T47D (cell line): ENCODE results near the gene DLX4.

Experiments used
- DNase-seq, 2 experiments: peaks; one replicate each; pipeline versions ENCODE4 v3.0.0 to v3.0.0-alpha.2; 2011 to 2012; ENCODE audit warnings: low read depth in 1 of 2, low spot score in 1 of 2
- JUND ChIP-seq: IDR thresholded peaks from 2 replicates; pipeline ENCODE4 v1.6.1; 2012; ENCODE audit warnings: low read depth
- in situ Hi-C: cut with HindIII; loops from 2 replicates; pipeline ENCODE4 v1.10.0; 2016; ENCODE audit warnings: low sequenced_read_pairs, low pct_unique_long_range_greater_than_20kb

DLX4 gene

GRCh38 chr17:49932138-49932723 lies 36.8 kb upstream of the DLX4 start:
- DNase-seq = no peak

DNA sequence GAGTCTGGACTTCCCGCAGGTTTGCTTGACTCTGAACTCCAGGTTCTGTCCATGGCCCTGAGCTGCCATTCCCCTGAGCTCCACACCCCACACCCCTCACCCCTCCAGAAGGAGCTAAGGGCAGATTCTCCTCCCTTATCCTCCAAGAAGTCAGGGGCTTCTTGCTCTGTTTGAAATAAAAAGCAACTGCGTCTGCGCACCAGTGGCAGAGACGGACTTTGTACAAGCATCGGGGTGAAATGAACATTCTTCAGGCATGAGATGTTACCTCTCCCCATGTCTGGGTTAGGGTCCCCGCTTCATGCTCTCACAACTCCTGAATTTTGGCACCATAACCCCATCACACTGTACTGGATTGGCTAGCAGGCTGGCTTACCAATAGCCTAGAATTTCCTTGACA lies 36.1 kb upstream of the DLX4 start:
- in situ Hi-C loops = no loop called here
- DNase-seq = no peak
- no peak for TF ChIP-seq JUND

More at GRCh38 chr17:49932138-49932723, 36.8 kb upstream of the DLX4 start:
- TF ChIP-seq JUND = no peak
- in situ Hi-C loops = no loop called here

DNA sequence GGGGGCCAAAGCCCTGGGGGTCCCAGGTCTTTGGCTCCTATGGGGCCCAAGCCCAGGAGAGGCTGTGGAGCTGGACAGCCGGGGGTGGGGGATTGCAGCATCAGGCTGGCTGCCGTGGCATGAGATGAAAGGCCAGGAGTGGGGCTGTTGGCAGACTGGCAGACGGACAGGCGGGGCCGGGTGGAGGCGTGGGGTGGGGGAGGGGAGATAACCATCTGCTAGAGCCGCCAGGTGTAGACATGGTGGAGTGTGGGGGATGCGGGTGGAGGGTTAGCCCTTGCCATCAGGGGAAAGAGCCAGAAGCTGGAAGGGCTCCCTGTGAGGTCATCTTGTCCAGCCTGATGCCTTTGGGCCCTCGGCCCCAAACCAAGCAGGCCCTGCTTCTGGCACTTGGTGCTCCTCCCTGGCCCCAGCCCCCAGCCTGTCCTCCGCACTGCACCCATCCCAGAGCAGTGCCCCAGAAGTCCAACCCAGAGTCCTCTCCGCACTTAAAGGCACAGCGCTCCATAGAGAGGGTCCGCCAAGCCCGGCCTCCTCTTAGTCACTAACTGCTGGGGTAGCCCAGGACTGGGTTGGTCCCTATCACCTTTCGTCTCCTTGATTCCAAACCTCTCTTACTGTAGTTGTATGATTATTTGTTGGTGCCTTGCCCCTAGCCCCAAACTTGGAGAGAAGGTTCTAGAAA lies 33.3 kb upstream of the DLX4 start:
- no peak for DNase-seq
- no peak for TF ChIP-seq JUND
- in situ Hi-C loops = no loop called here

GRCh38 chr17:49936386-49936785 lies 32.6 kb upstream of the DLX4 start:
- no peak for TF ChIP-seq JUND
- DNase-seq = no peak
- in situ Hi-C loops = no loop called here

DNA sequence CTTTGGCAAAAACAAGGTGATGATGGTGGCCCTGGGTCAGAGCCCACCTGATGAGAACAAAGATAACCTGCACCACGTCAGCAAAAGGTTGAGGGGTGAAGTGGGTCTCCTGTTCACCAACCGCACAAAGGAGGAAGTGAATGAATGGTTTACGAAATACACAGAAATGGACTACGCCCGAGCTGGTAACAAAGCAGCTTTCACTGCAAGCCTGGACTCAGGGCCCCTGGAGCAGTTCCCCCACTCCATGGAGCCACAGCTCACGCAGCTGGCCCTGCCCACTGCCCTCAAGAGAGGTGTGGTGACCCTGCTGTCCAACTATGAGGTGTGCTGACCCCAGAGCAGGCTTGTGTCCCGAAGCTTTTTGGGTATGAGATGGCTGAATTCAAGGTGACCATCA lies 29.7 kb upstream of the DLX4 start:
- in situ Hi-C loops = no loop called here
- DNase-seq = no peak
- TF ChIP-seq JUND = no peak

DNA sequence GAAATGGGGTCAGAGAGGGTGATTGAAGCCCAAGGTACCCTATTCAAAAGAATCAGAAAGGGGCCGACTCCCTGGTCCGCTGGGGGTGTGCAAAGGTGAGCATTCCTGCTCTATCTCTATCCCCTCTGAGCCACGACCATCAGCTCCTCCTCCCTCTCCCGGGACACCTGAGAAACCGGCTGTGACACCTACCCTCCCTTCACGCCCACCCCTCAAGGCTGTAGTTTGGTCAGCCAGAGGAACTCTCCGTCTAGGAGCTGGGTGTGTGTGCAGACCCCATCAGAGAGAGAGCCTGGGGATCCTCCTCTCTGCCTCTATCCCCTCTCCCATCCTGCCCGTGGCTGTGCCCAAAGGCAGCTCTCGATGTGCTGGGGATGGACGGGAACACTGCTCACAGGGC lies 27.6 kb upstream of the DLX4 start:
- DNase-seq = no peak

GRCh38 chr17:49942947-49943346 lies 26.0 kb upstream of the DLX4 start:
- TF ChIP-seq JUND = no peak
- in situ Hi-C loops = no loop called here

More for the DNA sequence above, 27.6 kb upstream of the DLX4 start:
- in situ Hi-C loops = no loop called here
- no peak for TF ChIP-seq JUND

GRCh38 chr17:49944273-49944870 lies 24.6 kb upstream of the DLX4 start:
- no peak for DNase-seq
- TF ChIP-seq JUND = no peak
- in situ Hi-C loops = no loop called here

More at GRCh38 chr17:49942947-49943346, 26.0 kb upstream of the DLX4 start:
- no peak for DNase-seq

DNA sequence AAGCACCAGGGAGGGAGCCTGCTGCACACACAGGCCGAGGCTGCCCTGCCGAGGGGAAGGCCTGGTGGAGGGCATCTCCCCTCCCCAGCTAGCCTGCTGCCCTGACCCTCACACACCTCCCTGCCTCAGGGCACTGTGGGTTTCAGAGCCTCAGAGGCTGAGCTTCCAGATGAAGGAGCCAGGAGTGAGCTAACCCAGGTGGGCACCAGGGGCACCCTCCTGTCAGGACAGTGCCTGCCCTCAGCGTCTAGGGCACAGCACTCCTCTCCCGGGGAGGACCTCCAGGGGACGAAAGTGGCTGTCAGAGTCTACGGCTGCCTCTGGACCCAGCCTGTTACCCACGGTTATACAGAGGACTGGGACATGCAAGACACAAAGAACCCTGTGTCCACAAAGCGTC lies 22.8 kb upstream of the DLX4 start:
- no peak for TF ChIP-seq JUND
- in situ Hi-C loops = no loop called here
- DNase-seq = no peak

DNA sequence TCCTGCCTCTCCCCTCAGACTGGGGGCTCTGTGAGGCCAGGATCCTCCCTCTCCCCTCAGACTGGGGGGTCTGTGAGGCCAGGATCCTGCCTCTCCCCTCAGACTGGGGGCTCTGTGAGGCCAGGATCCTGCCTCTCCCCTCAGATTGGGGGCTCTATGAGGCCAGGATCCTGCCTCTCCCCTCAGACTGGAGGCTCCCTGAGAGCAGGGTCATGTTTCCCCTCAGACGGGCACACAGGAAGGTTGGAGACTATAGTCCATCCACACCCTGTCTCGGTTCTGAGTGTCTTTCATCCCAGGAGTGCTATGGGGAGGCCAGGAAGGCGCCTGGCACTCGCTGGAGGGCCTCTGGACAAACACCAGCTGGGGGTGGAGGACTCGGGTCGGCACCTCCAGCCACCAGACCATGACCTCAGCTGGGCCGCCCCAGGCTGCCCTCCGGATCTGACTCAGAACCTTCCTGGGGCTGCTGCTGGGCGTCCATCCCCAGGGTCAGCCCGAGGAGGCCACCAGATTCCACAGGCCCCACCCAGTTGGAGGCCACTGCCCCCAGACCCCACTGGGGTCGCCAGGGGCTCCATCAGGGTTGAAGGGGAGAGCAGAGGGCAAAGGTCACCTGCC lies 21.9 kb upstream of the DLX4 start:
- no peak for TF ChIP-seq JUND
- DNase-seq = no peak
- in situ Hi-C loops = no loop called here

- in situ Hi-C loops = no loop called here
- DNase-seq = no peak
- TF ChIP-seq JUND = no peak
Measured at GRCh38 chr17:49949634-49950033, 19.4 kb upstream of the DLX4 start.

DNA sequence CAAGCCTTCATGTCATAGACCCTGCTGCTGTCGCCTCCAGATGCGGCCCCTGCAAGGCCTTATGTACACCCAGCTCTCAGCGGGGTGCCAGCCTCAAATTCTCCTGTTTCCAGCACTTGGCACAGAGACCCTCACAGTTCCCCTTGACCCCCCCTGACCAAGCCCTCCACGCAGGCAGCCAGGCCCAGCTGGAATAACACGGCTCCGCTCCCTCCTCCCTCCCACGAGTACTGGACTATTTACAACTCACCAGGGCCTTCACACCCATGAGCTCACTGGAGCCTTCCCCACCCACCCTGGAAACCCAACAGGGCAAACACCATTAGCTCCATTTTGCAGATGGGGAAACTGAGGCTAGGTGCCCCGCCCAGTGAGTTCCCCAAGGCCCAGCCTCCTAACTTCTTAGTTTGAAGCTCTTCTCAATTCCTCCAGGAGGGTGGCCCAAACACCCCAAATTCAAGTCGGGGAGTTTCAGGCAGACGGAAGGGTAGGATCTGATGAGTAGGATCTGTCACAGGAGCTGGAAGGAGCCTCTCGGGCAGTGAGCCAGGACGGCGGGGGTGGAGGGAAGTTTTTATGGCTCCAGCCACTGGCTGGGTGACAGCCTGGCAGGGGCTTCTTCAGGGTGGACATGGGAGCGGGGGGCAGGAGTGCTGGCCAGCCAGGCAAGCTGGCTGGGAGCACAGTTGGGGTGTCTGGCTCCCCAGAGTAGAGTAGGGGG lies 17.5 kb upstream of the DLX4 start:
- in situ Hi-C loops = no loop called here
- TF ChIP-seq JUND = no peak
- DNase-seq = no peak

DNA sequence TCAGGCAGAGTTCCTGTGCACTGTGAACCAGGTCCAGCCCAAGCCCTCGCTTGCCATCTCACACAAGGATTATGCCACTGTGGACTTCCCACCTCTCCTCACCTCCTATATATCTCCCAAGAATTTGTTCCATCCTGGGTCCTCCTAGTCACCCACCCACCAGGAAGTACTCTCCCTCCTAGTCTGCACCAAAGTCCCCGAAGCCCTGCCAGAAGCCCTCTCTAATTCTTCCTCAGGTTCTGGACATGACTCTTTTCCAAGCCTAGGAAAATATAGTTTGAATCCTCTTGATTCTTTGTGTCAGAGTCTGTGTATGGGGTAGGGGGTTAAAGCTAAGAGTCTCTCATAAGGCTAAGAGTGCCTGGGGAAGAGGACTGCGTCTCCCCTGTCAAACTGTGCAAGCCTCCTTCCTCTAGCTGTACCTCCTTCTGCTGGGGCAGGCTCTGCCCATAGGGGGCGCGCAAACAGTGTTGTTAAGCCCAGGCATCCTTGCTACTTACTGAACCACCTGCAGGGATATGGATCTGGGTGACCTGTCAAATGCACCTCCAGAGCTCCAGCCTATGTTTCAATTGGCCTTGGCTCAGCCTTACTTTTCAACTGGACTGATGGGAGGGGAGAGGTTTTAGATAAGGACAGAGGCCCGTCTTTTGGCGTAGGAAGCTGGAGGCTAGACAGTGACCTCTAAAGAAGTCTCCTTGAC lies 16.6 kb upstream of the DLX4 start:
- in situ Hi-C loops = no loop called here
- TF ChIP-seq JUND = no peak
- DNase-seq = peak; percentile 94 to 97
